ENCODE results near the gene PUS7L. TPM values are rescaled to one million over a fixed set of nuclear protein-coding genes. Genes with fewer than 3 reads are reported as not detected.
"Not testable (repeated sequence)": the region's sequence is repeated elsewhere in the genome, so short reads cannot be mapped to it uniquely, and the experiment has no call there.

PUS7L gene
- total RNA-seq, 1 donor from 2014 or later, result 14.4 TPM

- Mint-ChIP-seq H3K9me3 (ENCODE audit: low read depth) (no peaks in the 10 kb centered on the region), H3K27ac (no peak overlapping the region)
- TF ChIP-seq CTCF (IDR thresholded peaks at IDR 0.05; ENCODE audit: unreplicated experiment), result no peak
These were observed 63.7 kb downstream of the PUS7L start for GRCh38 chr12:43694879-43695278.

GRCh38 chr12:43692064-43692463 lies 66.5 kb downstream of the PUS7L start:
- DNase-seq (ENCODE audit: low spot score, unreplicated experiment), result no peak
- Mint-ChIP-seq H3K4me1 (ENCODE audit: low read depth) (peaks cover 2% of the 10 kb centered on the region), H3K27me3 (no peaks in the 10 kb centered on the region), H3K9me3 (ENCODE audit: low read depth) (peaks cover 8% of the 10 kb centered on the region), H3K36me3 (ENCODE audit: insufficient read depth) (no peaks in the 10 kb centered on the region), H3K27ac (no peak overlapping the region), H3K4me3 (ENCODE audit: low read depth) (no peak overlapping the region)
- no peak for TF ChIP-seq CTCF (IDR thresholded peaks at IDR 0.05; ENCODE audit: unreplicated experiment)

More at GRCh38 chr12:43694879-43695278, 63.7 kb downstream of the PUS7L start:
- no peak for DNase-seq (ENCODE audit: low spot score, unreplicated experiment)
- Mint-ChIP-seq H3K27me3 (no peaks in the 10 kb centered on the region), H3K36me3 (ENCODE audit: insufficient read depth) (no peaks in the 10 kb centered on the region), H3K4me1 (ENCODE audit: low read depth) (peaks cover 2% of the 10 kb centered on the region), H3K4me3 (ENCODE audit: low read depth) (no peak overlapping the region)

GRCh38 chr12:43685491-43685890 lies 73.1 kb downstream of the PUS7L start:
- H3K9me3 Mint-ChIP-seq (ENCODE audit: low read depth); H3K4me1 Mint-ChIP-seq (ENCODE audit: low read depth); H3K36me3 Mint-ChIP-seq (ENCODE audit: insufficient read depth): not testable (repeated sequence)

GRCh38 chr12:43676183-43676813 lies 82.3 kb downstream of the PUS7L start:
- TF ChIP-seq CTCF (IDR thresholded peaks at IDR 0.05; ENCODE audit: unreplicated experiment), result peak; percentile 39
- H3K4me3 Mint-ChIP-seq (ENCODE audit: low read depth), result no peak overlapping the region

More at GRCh38 chr12:43685491-43685890, 73.1 kb downstream of the PUS7L start:
- H3K4me3 Mint-ChIP-seq (ENCODE audit: low read depth); H3K27ac Mint-ChIP-seq; DNase-seq (ENCODE audit: low spot score, unreplicated experiment); H3K27me3 Mint-ChIP-seq: not testable (repeated sequence)

GRCh38 chr12:43675048-43675904 lies 83.3 kb downstream of the PUS7L start:
- Mint-ChIP-seq H3K4me3 (ENCODE audit: low read depth) (no peak overlapping the region), H3K27me3 (no peaks in the 10 kb centered on the region), H3K9me3 (ENCODE audit: low read depth) (peaks cover 4% of the 10 kb centered on the region), H3K36me3 (ENCODE audit: insufficient read depth) (no peaks in the 10 kb centered on the region), H3K4me1 (ENCODE audit: low read depth) (peaks cover 2% of the 10 kb centered on the region), H3K27ac (no peak overlapping the region)
- DNase-seq (ENCODE audit: low spot score, unreplicated experiment), result no peak
- TF ChIP-seq CTCF (IDR thresholded peaks at IDR 0.05; ENCODE audit: unreplicated experiment), result no peak

More at GRCh38 chr12:43676183-43676813, 82.3 kb downstream of the PUS7L start:
- Mint-ChIP-seq H3K27ac (no peak overlapping the region), H3K27me3 (no peaks in the 10 kb centered on the region), H3K36me3 (ENCODE audit: insufficient read depth) (no peaks in the 10 kb centered on the region), H3K4me1 (ENCODE audit: low read depth) (peaks cover 2% of the 10 kb centered on the region), H3K9me3 (ENCODE audit: low read depth) (peaks cover 4% of the 10 kb centered on the region)
- DNase-seq (ENCODE audit: low spot score, unreplicated experiment), result no peak
